NCI-H526 (cell line): Measurements from ENCODE around the gene ADM5.
"Not testable (repeated sequence)": the region's sequence is repeated elsewhere in the genome, so short reads cannot be mapped to it uniquely, and the experiment has no call there.

Experiments
- DNase-seq, 2 experiments: peaks; one replicate each; lab custom pipeline; 2025; lab: John Stamatoyannopoulos, UW

The ADM5 gene

DNA sequence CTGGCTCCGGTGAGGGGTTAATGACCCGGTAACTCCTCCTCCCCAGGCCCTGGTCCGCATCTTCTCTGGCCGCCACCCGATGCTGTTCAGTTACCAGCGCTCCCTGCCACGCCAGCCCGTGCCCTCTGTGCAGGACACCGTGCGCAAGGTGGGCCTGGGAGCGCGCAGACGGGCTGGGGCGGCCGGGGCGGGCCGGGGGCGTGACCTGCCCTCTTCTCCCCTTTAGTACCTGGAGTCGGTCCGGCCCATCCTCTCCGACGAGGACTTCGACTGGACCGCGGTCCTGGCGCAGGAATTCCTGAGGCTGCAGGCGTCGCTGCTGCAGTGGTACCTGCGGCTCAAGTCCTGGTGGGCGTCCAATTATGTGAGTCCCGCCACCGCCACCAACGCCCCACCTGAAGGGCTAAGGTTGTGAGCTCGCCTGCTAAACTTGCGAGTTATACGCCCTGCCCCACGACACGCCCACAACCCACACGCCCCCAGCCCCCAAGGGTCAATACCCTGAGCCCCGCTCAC lies 11.9 kb downstream of the ADM5 start:
- DNase-seq = peak in 1 of 2 experiments; percentile 47

DNA sequence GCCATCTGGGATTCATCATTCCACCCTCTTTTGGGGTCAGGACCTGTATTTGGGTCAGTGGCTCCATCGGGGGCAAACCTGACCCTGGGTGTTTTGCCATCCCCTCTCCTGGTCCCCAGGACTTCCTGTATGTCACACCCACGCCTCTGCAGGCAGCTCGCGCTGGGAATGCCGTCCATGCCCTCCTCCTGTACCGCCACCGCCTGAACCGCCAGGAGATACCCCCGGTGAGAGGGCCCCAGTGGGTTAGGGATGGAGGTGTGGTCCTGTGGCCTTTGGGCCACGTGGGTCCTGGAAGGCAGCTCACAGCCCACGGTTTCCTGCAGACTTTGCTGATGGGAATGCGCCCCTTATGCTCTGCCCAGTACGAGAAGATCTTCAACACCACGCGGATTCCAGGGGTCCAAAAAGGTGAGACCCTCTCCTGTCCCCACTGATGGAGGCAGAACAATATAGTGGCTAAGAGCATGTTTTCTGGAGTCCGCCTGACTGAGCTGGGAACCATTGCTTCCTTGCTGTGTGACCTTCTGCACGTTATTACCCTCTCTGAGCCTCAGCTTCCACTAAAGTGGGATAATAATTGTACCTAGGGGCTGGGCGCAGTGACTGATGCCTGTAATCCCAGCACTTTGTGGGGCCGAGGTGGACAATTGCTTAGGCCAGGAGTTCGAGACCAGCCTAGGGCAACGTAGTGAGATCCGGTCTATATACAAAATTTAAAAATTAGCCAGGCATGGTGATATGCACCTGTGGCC lies 15.7 kb downstream of the ADM5 start:
- DNase-seq = no peak

DNA sequence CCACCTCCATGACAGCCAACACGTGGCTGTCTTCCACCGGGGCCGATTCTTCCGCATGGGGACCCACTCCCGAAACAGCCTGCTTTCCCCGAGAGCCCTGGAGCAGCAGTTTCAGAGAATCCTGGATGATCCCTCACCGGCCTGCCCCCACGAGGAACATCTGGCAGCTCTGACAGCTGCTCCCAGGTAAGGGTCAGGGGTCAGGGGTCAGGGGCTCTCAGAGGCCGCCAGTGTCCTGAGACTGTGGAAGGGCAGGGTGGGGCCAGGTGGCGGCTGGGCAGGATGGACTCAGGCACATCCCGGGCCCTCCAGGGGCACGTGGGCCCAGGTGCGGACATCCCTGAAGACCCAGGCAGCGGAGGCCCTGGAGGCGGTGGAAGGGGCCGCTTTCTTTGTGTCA lies 16.5 kb downstream of the ADM5 start:
- no peak for DNase-seq

GRCh38 chr19:49710372-49710951 lies 21.1 kb downstream of the ADM5 start:
- no peak for DNase-seq

GRCh38 chr19:49712397-49712859 lies 23.0 kb downstream of the ADM5 start:
- DNase-seq = peak in 1 of 2 experiments; percentile 70

DNA sequence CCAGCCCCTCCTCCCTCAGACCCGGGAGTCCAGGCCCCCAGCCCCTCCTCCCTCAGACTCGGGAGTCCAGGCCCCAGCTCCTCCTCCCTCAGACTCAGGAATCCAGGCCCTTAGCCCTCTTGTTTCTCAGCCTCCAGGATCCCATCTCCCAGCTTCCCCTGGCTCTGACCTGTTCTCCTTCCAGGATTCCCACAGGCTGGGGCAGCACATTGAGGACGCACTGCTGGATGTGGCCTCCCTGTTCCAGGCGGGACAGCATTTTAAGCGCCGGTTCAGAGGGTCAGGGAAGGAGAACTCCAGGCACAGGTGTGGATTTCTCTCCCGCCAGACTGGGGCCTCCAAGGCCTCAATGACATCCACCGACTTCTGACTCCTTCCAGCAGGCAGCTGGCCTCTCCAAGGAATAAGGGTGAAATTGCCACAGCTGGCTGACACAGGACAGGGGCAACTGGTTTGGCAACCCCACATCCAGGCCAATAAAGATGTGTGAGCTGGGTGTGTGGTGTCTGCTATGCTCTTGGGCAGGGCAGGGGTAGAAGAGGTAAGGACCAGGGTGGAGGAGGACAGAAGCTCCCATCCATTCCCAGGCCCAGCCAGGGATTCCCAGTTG lies 23.9 kb downstream of the ADM5 start:
- no peak for DNase-seq

DNA sequence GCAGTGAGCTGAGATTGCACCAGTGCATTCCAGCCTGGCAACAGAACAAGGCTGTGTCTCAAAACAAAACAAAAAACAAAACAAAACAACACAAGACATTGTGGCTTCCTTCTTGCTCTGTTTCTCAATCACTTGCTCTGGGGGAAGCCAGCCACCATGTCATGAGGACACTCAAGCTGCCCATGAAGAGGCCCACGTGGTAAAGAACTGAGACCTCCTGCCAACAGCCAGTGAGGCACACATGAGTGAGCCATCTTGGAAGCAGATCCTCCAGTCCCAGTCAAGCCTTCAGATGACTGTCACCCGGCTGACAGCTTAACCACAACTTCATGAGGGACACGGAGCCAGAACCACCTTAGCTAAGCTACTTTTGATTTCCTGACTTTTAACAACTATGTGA lies 26.8 kb downstream of the ADM5 start:
- DNase-seq = no peak

GRCh38 chr19:49718511-49718910 lies 29.1 kb downstream of the ADM5 start:
- no peak for DNase-seq

DNA sequence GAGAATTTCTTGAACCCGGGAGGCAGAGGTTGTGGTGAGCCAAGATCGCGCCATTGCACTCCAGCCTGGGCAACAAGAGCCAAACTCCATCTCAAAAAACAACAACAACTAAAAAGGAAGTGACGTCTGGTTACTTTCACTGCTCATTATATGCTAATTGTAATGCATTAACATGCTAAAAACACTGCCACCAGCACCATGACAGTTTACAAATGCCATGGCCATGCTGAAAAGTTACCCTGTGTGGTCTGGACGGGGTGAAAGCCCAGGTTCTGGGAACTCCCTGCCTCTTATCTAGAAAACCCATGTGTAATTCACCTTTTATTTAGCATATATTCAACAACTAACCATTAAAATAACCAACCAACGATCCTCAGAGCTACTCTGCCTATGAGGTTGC lies 29.6 kb downstream of the ADM5 start:
- DNase-seq = no peak

- DNase-seq = not testable (repeated sequence)
Observed at GRCh38 chr19:49719420-49719819, 30.0 kb downstream of the ADM5 start.

DNA sequence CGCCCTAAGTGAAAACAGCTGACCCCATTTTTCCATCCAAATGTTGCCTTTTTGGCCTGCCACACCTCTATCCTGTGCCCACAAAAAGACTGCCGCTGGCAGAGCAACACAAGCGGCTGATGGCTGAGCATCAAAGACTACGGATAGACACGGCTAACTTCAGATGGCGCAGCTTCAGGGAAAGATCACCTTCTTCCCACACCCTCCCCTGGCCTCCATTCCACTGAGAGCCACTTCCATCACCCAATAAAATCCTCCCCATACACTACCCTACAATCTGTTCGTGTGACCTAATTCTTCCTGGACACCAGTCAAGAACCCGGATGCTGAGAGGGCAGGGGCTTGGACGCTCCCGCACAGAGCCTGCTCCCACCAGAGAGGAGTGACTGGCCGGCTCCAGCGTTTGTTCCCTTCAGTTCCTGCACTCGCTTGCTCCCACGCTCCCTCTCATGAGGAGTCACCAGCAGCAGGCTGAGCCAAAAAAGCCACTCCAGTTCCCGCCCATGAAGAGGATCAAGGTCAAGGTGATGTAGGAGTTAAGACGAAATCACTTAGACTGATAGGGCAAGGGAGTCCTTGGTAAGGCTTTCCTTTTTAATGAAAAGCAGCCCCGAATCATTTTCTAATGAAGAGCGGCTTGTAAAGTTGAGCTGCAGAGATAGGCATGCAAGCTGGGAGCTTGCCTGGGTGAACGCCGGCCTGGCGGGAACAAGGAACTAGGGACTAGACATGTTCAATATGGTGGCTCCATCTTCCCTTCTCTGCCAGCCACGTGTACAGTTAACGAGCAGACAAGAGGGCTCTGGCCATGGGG lies 38.0 kb downstream of the ADM5 start:
- DNase-seq = no peak

DNA sequence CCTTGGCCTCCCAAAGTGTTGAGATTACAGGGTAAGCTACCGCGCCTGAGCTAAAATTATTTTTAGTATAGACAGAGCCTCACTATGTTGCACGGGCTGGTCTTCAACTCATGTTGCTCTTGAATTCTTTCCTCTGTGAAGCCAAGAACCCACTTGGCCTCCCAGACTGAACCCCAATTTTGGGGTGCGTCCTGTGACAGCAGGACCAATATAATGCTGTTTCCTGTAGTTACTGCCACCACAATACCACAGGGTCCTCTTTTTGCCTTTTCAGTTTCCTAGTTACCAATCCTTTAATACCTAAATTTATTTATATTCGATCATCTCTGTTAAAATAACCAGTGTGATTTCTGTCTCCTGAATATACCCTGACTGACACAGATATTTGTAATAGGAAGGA lies 40.8 kb downstream of the ADM5 start:
- no peak for DNase-seq

GRCh38 chr19:49738268-49738667 lies 48.9 kb downstream of the ADM5 start:
- DNase-seq = no peak

GRCh38 chr19:49739098-49739497 lies 49.7 kb downstream of the ADM5 start:
- no peak for DNase-seq

- DNase-seq = no peak
Observed at GRCh38 chr19:49739933-49740332, 50.5 kb downstream of the ADM5 start.
